Activated effector memory CD4-positive, alpha-beta T cell treated with anti-CD3 and anti-CD28 coated beads, Interleukin-2, amount 50 U/mL, for 16 hours (primary cell): ENCODE measurements around the gene RBFOX2.

Experiments used
- DNase-seq: peaks from one replicate; pipeline ENCODE4 v3.0.0-alpha.2; 2020

The RBFOX2 gene

GRCh38 chr22:35894464-35894878 lies 134.2 kb downstream of the RBFOX2 start:
- DNase-seq: no peak

DNA sequence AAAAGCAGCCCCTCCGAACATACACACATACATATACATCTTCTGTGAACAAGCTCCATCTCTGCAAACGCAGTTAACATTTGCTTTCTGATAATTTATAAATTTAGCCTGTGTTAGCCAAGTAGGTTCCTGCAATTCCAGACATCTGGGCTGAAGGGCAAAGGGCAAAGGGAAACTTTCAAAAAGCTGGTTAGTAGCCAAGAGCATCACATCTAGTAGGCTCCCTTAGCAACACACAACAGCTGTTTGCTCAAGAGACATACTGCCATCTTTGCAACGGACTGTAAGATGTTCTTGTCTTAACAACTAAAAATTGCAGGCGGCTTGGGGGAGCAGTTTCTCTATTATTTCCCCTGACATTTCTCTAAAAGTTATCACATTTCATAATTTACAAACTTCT lies 134.9 kb downstream of the RBFOX2 start:
- DNase-seq: no peak

DNA sequence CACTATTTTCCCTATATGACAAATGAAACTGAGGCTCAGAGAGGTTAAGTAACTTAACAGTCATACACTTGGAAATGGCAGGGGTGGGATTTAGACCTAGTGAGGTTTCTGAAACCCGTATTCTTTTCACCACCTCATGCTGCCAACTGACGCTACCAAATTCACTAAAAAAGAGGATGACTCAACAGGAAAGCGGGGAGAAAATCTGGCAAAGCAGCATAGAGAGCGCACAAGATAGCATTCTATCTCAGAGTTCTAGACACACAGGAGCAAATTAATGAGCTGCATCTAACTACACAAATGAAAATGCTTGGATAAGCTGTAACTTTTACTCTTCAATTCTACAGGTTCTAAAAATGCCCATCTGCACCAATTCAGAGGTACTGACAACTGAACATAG lies 136.4 kb downstream of the RBFOX2 start:
- DNase-seq: no peak

GRCh38 chr22:35891442-35891841 lies 137.2 kb downstream of the RBFOX2 start:
- no peak for DNase-seq

DNA sequence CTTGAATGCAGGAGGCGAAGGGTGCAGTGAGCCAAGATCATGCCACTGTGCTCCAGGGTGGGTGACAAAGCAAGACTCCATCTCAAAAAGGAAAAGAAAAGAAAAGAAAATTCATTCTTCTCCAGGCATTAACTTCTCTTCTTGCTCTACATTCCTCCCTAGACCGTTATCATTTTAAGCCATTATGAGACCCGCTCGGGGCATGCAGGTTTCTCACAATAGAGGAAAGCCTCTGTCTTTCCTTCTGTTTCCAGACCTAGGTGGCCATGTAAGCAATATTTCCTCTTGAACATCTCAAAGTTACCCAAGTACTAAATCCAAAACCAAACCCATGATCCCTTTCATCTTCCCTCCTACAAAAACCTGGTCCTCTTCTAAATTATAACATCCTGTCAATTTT lies 139.6 kb downstream of the RBFOX2 start:
- DNase-seq: no peak

DNA sequence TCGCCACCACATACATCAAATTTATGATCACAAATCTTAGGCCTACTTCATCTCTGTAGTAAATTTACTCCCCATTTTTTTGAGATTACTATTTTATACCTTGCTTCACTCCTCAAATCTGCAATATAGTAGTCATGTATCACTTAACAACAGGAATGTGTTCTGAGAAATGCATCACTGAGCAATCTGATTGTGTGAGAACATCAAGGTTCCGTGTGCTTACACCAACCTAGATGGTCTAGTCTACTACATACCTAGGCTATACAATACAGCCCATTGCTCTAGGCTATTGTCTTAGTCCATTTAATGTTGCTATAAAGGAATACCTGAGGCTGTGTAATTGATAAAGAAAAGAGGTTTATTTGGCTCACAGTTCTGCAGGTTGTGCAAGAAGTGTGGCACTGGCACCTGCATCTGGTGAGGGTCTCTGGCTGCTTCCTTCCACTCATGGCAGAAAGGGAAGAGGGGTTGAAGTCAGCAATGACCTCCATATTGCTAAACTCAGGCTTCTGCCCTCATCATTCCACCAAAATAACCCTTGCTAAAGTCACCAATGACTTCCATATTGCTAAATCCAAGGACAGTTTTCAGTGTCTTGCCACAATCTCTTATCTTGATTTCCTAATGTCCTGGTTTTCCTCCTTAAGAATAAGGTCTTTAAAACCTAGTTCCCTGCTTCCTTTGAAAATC lies 140.3 kb downstream of the RBFOX2 start:
- DNase-seq: no peak

DNA sequence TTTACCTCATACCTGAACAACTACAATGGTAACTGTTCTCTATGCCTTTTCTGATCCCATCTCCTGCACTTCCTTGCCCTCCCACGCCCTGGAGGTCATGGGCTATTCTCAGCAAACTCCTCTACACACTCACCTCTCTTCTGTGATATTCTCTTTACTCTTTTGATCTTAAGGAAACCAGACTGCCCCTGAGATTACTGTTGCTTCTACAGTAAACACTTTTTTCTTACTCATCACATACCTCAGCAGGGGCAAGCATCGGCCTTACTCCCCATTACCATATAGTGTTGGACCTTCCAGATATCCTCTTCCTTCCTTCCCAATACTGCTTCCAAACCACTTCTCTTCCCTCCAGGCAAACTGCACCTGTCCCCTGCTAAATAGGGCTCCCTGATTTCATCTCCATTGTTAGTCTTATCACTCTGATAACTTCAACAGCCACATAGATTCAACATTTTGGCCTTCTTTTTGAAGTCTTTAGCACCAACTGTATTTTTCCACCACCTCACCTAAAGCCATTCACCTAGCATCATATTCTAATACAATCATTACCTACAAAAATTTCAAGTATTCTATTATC lies 141.2 kb downstream of the RBFOX2 start:
- DNase-seq: no peak

DNA sequence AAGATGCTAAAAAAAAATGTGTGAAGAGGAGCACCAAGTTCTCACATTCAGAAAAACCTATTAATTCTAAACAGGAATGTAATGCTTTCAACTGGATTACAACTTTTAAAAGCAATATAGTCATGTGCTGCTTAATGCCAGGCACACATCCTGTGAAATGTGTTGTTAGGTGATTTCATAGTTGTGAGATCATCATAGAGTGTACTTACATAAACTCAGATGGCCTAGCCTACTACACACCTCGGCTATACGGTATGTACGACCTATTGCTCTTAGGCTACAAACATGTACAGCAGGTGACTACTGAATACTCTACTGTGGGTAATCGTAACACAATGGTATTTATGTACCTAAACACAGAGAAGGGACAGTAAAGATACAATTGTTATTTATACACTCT lies 142.3 kb downstream of the RBFOX2 start:
- no peak for DNase-seq

DNA sequence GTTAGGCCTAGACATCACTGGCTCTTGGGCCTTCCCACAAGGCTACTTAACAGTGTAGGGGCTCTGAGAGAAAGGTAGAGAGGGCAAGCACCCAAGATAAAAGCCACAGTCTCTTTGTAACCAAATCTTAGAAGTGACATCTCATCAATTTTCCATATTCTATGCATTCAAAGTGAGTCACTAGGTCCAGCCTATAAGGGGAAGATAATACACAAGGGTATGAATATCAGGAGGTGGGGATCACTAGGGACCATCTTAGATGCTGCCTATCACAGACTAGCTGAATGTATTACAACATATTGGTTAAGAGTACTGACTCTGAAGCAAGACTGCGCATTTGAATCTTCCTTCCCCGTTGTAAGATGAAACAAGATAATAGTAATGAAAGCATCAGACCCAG lies 144.1 kb downstream of the RBFOX2 start:
- DNase-seq: no peak

GRCh38 chr22:35883031-35883620 lies 145.5 kb downstream of the RBFOX2 start:
- DNase-seq: no peak

DNA sequence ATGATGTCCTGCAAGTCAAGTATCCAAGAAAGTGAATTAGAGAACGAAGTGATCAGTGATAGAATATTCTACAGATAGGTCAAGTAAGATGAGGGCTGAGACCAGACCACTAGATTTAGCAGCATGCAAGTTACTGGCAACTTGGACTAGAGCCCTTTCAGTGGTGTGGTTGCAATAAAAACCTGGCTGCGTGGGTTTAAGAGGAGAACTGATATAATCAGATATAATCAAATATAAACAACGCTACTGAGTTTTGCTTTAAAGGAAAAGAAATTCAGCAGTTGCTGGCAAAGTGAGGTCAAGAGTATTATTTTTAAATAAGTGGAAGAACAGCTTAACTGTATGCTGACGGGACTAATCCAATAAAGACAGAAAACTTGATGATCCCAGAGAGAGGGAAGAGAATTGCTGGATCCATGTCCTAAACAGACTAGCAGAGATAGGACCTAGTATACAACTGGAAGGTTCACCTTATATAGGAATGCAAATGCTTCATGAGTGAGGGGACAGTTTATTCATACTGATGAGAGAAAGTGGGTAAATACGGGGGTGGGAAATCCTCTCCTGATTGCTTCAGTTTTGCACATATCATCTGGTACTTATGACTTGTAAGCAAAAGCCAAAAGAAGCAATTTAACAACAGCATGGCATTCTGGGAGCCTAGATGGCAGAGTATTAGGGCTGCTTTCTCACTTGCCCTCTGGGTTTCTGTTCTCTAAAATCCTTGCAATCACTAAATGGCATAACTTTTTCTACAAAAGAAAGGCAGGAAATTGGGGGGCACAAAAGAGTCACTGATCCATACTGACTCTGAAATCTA lies 146.2 kb downstream of the RBFOX2 start:
- DNase-seq: no peak

DNA sequence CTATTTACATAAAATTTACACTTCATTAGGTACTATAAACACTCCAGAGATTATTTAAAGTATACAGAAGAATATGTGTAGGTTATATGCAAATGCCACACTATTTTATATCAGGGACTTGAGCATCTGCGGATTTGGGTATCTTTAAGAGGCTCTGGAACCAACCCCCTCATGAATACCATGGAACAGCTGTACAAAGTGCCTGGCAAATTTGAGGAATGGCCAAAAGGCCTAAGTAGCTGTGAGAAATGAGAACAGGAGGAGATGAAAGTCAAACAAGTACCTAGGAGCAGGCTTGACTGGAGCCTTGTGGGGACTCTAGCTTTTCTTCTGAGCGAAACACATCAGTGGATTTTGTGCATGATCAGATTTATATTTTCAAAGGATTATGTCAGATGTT lies 149.3 kb downstream of the RBFOX2 start:
- DNase-seq: no peak

DNA sequence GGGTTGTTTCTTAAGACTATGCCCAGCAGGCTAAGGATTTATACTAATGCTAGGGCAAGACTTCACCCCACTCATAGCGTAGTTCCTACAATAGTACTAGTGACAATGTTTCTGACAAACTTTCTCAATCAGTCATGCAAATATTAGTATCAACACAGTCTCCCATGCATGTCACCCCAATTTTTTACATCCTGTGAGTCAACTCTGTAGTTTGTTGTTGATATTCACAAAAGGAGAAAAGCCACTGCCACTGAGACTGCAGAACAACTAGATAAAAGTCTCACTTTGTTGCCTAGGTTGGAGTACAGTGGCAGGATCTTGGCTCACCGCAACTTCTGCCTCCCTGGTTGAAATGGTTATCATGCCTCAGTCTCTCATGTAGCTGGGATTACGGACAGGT lies 155.2 kb downstream of the RBFOX2 start:
- DNase-seq: no peak

DNA sequence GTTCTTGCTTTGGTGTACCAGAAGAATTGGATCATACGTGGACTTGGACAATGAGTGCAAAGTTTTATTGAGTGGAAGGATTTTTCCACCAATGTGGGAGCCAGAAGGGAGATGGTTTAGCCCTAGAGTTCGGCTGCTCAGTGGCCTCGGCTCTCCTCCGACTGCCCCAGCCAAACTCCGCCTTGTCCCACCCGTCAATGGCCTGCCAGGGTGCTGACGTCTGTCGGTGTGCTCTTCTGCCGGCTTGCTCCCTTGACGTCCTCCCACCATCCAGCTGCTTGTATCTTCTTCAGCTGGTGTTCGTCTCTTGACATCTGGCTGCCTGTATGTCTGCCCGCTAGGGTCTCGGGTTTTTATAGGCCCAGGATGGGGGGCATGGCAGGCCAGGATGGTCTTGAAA lies 156.2 kb downstream of the RBFOX2 start:
- no peak for DNase-seq

DNA sequence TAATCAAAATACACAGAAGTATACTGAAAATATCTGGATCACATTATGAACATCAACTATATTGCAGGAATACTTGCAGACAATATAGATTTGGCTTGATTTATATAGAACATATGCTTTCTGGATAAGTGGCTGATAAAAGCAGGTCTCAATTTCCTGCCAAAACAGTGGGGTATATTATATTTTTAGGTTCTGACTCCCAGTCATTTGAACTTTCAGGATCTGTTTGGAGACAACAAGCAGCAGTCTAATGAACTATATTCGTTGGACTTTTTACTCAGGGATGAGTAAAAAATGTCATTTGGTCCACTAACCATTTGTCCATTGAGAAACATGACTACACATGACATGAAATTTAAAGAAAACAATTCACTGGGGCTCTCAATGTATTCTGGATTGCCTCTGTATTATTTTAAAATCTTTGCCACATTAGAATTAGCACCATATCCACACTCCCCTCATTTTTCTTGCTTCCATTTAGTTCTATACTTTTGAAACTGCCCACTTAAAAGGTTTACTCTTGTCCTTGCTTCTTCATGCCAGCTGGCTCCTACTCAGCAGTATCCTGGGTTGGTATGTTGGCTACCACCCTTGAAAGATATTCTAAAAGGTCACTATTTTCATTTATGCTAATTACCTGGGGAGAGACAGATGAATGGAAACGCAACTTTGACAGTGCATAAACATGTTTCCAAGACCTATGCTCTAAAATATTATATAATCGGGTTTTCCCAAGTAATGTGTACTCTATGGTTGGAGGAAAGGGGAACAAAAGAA lies 157.9 kb downstream of the RBFOX2 start:
- DNase-seq: no peak

- DNase-seq: no peak
Measured at GRCh38 chr22:35868938-35869337, 159.7 kb downstream of the RBFOX2 start.

- DNase-seq: no peak
Measured at GRCh38 chr22:35866651-35867050, 162.0 kb downstream of the RBFOX2 start.

DNA sequence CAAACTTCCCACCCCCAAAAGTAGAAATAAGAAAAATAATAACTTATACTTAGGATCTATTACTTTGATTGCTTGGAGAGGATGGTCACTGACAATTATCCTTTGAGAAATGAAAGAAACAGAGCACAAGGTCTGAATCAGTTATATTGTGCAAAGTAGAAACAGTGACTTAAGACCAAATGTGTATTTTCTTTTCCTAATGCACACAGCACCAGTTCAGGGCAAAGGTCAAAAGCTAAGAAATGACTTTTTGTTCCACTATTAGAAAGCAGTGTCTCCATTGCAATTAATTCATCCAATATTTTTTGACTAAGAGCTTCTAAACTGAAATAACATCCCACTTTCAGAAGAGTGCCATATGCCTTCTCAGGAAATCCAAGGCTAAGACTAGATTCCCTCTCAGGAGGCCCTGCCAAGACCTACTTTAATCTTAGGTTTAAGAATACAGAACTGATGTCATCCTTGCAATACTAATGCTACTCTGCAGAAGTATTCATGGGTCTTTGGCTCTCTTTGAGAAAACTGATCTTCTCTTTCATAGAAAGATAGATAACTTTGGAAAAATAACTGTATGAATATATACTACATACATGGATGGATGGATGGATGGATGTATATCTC lies 164.0 kb downstream of the RBFOX2 start:
- DNase-seq: no peak

- no peak for DNase-seq
Measured at GRCh38 chr22:35863432-35863831, 165.2 kb downstream of the RBFOX2 start.

DNA sequence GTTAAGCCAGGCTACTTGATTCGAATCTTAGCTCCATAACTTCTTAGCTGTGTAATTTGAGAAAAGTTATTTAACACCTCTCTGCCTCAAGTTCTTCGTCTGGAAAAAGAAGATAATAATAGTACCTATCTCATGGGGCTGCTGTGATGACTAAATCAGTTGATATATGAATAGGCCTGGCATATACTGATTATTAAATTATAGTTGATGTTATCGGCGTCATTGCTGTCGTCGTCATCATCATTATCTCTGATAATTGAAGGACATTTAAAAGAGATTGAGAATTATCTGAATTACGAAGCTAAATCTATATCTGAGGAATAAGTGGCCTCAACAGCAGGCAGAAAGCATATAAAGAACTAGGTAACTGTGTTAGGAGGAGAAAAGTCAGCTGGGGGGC lies 165.9 kb downstream of the RBFOX2 start:
- no peak for DNase-seq

GRCh38 chr22:35861451-35861850 lies 167.2 kb downstream of the RBFOX2 start:
- no peak for DNase-seq

DNA sequence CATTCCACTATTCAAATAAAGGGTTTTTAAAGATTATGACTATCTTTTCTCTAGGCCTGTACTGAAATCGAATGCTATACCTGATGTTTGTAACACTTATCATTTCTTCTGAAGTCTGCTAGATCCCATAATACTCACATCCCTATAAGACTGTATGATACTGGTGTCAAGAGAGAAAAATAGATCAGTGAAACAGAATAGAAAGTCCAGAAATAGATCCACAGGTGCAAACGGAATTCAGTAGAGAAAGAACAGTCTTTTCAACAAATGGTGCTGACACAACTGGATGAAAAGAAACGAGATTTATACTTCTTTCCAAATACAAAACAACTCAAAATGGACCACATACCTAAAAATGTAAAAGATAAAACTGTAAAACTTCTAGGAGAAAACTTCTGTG lies 167.8 kb downstream of the RBFOX2 start:
- DNase-seq: no peak
